GM18505 (cell line): ENCODE measurements around the gene CTSC.

Experiments
- ATAC-seq: cut with Tn5 transposase; IDR thresholded peaks from one replicate; pipeline ENCODE4 v1.9.1; 2021; ENCODE audit not compliant: unreplicated experiment
- POLR2A ChIP-seq: IDR thresholded peaks from 4 replicates; pipeline ENCODE4 v1.6.1; 2011; ENCODE audit warnings: borderline replicate concordance; ENCODE audit not compliant: insufficient read depth, insufficient read length; ENCODE audit errors: extremely low read depth

The CTSC gene

DNA sequence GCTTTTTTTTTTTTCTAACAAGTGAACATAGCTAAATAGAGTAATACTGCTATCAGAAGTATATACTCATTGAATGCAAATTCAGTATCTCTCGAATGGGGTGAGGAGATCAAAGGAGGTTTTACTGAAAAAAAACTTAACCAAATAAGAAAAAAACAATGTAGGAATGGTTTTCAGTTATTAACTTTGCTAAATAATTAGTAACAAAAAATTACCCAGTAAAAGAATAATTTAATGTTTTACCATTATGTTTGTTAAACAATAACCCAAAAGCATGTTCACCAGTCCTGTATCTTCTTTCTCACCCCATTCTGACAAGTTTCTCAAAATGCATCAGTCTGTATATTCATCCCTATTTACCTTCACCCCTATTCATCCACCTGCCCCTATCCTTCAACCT lies 22.6 kb upstream of the CTSC start:
- no peak for ATAC-seq
- TF ChIP-seq POLR2A = no peak

DNA sequence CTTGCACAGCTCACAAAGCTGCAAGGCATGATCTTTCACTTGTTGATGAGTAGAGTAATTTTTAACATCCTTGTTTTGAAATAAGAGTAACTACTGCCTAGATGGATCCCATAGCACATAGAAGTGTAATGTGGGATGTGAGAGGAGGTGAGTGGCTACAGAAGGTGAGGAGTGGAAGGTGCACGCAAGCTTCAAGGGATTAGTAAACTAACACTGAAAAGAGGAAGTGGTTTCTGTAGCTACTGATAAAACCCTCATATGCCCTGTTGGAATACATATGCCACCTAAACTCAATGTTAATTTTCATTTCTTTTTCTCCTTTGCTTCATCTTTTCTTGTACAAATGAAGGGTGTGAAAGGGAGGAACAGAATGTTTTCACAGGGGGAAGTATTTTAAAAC lies 22.0 kb upstream of the CTSC start:
- ATAC-seq = peak; percentile 62
- no peak for TF ChIP-seq POLR2A

DNA sequence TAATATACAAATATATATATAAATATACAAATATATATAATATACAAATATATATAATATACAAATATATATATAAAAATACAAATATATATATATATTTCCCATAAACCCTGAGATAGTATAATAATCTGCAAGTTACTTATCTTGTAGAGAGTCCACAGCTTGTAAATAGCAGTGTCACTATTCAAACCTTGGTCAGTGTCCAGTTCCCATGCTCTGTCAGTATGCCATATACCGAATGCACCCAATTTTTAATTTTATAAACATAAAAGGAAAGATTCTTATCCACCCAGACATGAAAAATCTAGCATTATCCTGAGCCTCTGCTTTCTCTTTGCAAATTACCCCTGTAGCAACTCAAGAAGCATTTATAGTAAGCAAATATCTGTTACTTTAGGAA lies 21.6 kb upstream of the CTSC start:
- TF ChIP-seq POLR2A = no peak
- ATAC-seq = no peak

DNA sequence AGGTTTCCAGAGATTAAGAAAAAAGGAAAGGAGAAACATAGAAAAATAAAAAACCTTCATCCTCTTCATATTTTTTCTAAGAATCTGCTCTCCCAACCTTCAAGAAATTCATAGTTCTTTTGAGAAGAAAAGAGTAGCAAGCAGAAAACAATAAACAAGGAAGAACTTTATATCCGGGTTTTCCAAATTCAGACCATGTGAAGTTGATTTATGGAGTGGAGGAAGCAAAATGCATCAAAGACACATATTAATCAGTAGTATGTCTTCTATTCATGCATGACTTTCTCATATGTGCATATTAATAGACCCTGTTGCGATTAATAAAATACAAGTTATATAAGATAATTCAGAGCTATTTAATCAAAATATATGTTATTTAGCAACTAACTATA lies 20.5 kb upstream of the CTSC start:
- no peak for TF ChIP-seq POLR2A

DNA sequence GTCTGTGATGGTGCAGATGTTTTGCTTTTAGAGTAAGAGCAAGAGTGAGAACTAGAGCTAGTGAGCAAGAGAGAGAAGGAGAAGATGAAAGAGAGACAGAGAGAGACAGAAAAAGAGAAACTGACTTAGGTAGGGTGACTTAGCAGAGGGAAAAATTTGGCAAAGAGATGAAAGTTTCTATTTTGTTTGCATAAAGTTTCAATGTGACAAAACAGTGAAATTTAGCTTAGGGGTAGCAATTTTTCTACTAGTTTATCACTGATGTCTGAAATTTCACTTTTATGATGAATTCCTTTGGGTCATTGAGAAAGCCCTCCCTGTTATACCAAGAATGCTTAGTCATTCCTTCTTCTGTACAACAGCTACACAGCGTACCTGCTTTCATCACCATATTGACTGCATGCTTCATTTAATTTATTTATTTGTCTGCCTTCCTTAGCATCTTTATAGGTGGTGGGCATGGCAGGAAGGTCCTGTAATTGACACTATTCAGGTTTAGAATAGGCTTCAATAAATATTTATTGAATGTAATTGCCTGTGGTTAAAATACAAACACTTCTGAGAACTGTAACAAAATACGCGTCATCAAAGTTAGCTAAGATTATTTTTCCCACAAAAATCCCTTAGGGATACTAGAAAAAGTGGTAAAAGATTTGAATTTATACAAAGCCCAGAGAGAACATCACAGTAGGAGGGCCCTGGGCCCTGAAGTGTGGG lies 19.9 kb upstream of the CTSC start:
- ATAC-seq = peak; percentile 48
- peak; percentile 40 for TF ChIP-seq POLR2A

More for the DNA sequence above, 20.5 kb upstream of the CTSC start:
- no peak for ATAC-seq

DNA sequence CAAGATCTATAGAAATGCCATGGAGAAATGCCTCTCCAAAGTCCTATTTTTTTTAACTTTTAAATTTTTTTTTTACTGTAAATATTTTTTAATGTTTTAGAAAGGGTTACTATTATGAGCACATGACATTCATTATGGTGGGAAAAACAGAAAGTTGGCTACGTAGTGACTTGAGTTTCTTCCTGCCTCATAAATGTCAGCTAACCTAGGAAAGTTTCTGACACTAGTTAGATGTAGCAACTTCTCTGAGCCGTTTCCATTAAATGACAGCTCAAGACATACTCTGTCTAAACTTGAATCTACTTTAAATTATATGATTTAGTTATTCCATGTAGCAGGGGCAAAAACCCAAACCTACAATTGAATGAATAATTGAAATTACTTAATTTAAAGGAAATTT lies 18.4 kb upstream of the CTSC start:
- ATAC-seq = no peak
- no peak for TF ChIP-seq POLR2A

DNA sequence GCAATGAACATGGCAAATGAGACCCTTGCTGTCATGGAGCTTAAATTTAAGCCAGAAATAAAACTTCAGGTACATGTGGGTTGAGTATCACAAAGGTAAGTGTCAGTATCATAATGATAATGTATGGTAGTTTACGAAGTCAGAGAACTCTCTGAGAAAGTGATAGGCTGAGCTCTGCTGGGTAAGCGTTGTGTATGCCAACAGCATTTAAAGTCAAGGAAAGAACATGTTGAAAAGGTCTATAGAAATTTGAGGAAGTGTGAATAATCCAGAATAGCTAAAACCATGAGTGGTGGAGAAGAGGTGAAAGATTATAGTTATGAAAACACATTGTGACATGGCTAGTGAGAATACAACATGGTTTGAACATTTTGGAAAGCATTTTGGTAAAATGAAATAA lies 17.4 kb upstream of the CTSC start:
- ATAC-seq = peak; percentile 33
- TF ChIP-seq POLR2A = no peak

DNA sequence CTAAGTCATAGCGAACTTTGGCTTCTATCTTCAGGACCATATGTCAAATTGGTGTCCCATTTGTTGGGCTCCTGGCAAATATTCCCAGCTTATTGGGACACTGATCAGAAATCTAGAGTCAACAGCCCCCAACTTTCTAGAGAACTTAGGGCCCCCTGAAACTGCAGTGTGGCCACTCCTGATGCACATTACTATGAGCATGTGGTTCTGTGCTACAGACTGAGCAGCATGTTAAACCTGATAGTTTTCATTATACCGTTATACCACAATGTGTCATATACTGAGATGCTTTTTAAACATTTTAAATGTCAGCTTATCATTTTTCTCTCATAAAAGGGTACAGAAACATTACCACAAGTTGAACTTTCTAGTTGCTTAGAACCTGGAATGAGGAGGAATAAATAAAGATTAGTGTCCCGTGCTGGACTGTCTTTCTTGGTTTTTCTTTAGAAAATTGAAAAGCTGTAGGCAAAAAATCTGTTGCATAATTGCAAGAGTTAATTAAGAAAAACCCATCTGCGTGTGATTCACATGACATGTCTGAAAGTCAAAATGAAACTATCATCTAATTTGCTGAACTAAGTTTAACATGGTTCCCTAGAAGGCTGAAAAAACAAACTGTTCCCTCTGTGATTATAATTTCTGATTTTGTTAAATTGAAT lies 16.4 kb upstream of the CTSC start:
- ATAC-seq = peak; percentile 32
- TF ChIP-seq POLR2A = no peak

DNA sequence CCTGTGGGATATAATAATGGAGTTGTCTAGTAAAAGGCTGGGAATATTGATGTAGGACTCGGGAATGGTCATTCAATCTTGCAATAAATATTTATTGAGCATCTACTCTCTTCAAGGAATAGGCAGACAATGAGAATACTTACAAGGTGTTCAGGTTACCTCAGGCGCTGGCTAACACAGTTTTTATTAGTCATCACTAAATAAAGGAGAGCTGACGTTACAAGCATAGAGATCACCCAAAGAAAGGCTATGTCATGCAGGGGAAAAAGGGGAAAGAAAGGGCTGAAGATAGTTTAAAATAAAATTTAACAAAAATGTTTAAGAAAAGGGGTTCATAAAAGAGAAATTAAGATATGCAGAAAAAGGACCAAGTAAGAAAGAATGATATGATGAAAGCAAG lies 15.8 kb upstream of the CTSC start:
- TF ChIP-seq POLR2A = no peak
- ATAC-seq = no peak

DNA sequence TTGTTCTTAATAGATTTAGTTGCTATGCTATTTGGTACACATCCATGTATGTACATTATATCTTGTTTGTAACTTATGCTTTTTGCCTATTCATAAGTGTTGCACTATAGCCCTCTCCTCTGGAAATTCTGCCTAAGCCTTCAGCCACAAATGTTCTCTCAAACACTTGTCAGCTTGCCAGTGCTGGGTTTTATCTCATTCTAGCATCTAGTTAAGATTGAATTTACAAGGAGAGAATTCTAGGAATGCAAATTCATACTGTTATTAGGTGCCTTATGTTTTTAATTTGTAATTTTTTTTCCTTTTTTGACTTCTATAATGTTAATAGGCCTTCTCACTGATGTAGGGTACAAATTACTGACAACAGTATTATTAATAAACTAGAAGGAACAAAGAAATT lies 14.6 kb upstream of the CTSC start:
- no peak for TF ChIP-seq POLR2A
- ATAC-seq = no peak

DNA sequence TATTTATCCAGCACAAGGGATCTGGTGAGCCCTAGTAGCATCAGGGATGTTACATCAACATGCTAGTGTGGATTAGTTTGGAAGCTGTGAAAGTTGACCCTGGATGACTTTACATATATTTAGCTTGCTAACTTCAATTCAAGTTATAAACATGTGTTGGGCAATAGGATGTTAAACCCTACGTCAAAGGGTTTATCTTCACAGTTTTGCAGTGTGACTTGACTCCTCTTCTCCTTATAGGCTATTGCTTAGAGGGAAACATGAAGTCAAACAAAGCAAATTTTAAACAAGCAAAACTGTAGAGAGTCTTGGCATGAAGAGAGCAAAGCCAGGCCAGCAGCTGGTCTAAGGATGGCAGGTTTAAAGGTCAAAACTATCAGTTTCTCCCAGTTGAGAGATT lies 11.3 kb upstream of the CTSC start:
- no peak for TF ChIP-seq POLR2A
- no peak for ATAC-seq

DNA sequence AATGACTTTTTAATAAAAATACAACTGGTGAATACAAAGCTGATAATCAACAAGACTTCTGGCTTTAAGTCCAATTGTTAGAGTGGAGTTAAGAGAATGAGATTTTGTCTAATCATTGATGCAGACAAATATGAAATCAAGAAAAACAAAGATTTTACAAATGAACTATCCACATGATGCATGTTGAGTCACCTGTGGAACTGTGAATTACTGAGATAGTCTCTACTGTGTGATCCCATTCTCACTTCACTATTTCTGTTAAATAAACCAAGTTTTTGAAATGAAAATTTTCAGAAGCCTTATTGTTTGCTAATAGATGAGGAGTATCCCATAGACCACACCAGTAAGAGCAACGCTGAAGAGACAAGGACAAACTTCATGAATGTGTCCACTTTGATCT lies 8.4 kb upstream of the CTSC start:
- ATAC-seq = no peak
- no peak for TF ChIP-seq POLR2A

DNA sequence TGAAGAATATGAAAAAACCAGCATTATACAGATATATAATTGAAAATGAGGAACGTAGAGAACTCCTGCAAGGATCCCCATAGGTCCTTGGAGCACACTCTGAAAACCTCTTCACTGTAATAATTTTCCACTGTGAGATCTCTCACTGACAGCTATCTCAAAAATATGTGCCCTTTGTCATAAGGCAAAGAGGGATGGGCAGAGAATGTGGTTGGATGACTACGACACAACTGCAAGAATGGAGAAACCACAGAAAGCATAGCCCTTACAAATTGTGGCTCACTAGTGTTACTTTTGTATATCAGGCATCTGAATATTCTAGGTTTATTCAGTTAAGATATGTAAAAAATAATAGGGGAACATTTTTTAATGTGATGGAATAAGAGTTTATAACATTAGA lies 7.9 kb upstream of the CTSC start:
- TF ChIP-seq POLR2A = no peak
- ATAC-seq = peak; percentile 49

DNA sequence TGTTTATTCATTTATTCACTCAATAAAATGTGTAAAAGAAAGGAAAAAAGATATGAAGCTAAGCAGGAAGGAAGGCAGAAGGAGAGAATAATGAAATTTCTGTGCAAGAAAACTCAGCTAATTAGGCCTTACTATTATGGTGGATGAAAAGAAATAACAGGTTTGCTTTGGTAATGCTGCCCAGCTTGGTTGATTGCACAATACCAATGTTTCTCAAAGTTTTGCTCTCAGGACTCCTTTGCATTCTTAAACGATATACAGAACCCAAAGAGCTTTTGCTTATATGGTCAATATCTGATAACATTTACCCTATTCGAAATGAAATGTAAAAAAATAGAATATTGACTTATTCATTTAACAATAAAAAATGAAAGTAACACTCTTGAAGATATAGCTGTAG lies 7.3 kb upstream of the CTSC start:
- TF ChIP-seq POLR2A = no peak
- no peak for ATAC-seq
